H1 (cell line): ENCODE measurements around the gene BLOC1S4. TPM values are rescaled to one million over a fixed set of nuclear protein-coding genes. Genes with fewer than 3 reads are reported as not detected.
"Not testable (repeated sequence)": the region's sequence is repeated elsewhere in the genome, so short reads cannot be mapped to it uniquely, and the experiment has no call there.

ENCODE experiments used
- CTCF ChIA-PET: fragments of 300-600 bp; sonication (Branson Sonifier 250); formaldehyde crosslinking; loops from one replicate; lab custom pipeline; 2021; ENCODE audit not compliant: partially characterized antibody; lab: Charles Lee
- POLR2A ChIA-PET: fragments of 300-600 bp; sonication (Branson Sonifier 250); formaldehyde crosslinking; loops from one replicate; lab custom pipeline; 2021; ENCODE audit warnings: inconsistent platforms; ENCODE audit not compliant: partially characterized antibody; lab: Charles Lee
- DNase-seq, 2 experiments: peaks; one replicate each; pipeline versions ENCODE4 v3.0.0 to v3.0.0-alpha.2; 2010 to 2022; ENCODE audit warnings: low spot score in 2 of 2, low read depth in 1 of 2, mixed read lengths in 1 of 2
- FAIRE-seq: peaks from 2 replicates; lab custom pipeline; 2011; peaks lifted over from hg19 to GRCh38; lab: Jason Lieb, UNC
- H2AFZ ChIP-seq: 2 replicates; pipeline ENCODE4 v1.8.1; 2012; ENCODE audit warnings: low read length, inconsistent platforms
- H2AK5ac ChIP-seq: 2 replicates; pipeline ENCODE4 v1.6.1; 2013; ENCODE audit warnings: low read depth, low read length
- H2BK120ac ChIP-seq: replicated peaks from 2 replicates; pipeline ENCODE3; 2013; ENCODE audit warnings: low read depth, low read length, inconsistent platforms
- H2BK12ac ChIP-seq: 2 replicates; pipeline ENCODE4 v1.6.1; 2013; ENCODE audit warnings: low read depth, low read length
- H2BK15ac ChIP-seq: 2 replicates; pipeline ENCODE4 v1.6.1; 2013; ENCODE audit warnings: low read length
- H2BK20ac ChIP-seq: 2 replicates; pipeline ENCODE4 v1.6.1; 2013; ENCODE audit warnings: low read length
- H2BK5ac ChIP-seq: 2 replicates; pipeline ENCODE4 v1.6.1; 2013; ENCODE audit warnings: low read depth, low read length
- H3K14ac ChIP-seq: 2 replicates; pipeline ENCODE4 v1.6.1; 2013; ENCODE audit warnings: inconsistent platforms; ENCODE audit not compliant: insufficient read length
- H3K18ac ChIP-seq: 2 replicates; pipeline ENCODE4 v1.6.1; 2013; ENCODE audit warnings: low read length; ENCODE audit errors: extremely low read depth
- H3K23ac ChIP-seq: 2 replicates; pipeline ENCODE4 v1.6.1; 2013; ENCODE audit warnings: inconsistent platforms; ENCODE audit not compliant: insufficient read length
- H3K23me2 ChIP-seq: 2 replicates; pipeline ENCODE4 v1.6.1; 2013; ENCODE audit warnings: low read depth, low read length
- H3K27ac ChIP-seq: 2 replicates; pipeline ENCODE4 v1.6.1; 2011; ENCODE audit warnings: low read depth, low read length, inconsistent platforms
- H3K27me3 ChIP-seq, 4 experiments: replicated peaks in 1 of 4; 1 replicate in 1 of 4; 2 replicates in 3 of 4; pipeline versions ENCODE4 v1.6.1 to v1.8.1; 2011 to 2013; ENCODE audit warnings: low read length in 3 of 4, mild to moderate bottlenecking in 3 of 4, inconsistent platforms in 2 of 4, mixed read lengths in 2 of 4, moderate library complexity in 1 of 4; ENCODE audit not compliant: control insufficient read depth in 3 of 4, insufficient read depth in 3 of 4; ENCODE audit errors: extremely low read depth in 1 of 4
- H3K36me3 ChIP-seq, 4 experiments: 2 replicates each; pipeline versions ENCODE4 v1.6.1 to v1.8.1; 2011 to 2013; ENCODE audit warnings: mild to moderate bottlenecking in 4 of 4, low read length in 3 of 4, moderate library complexity in 2 of 4, control low read depth in 1 of 4, inconsistent platforms in 1 of 4; ENCODE audit not compliant: insufficient read depth in 4 of 4, control insufficient read depth in 2 of 4
- H3K4ac ChIP-seq: replicated peaks from 2 replicates; pipeline ENCODE3; 2013; ENCODE audit warnings: low read length, low read depth, mixed read lengths, inconsistent platforms; ENCODE audit not compliant: insufficient read length
- H3K4me1 ChIP-seq, 4 experiments: replicated peaks in 1 of 4; 1 replicate in 1 of 4; 2 replicates in 3 of 4; pipeline versions ENCODE4 v1.6.1 to v1.8.1; 2011 to 2013; ENCODE audit warnings: low read length in 3 of 4, inconsistent platforms in 2 of 4, mixed read lengths in 1 of 4; ENCODE audit not compliant: insufficient read depth in 4 of 4, control insufficient read depth in 3 of 4
- H3K4me2 ChIP-seq, 2 experiments: 2 replicates each; pipeline versions ENCODE4 v1.6.1 to v1.8.1; 2011 to 2013; ENCODE audit warnings: low read depth in 2 of 2, low read length in 2 of 2, control low read depth in 1 of 2, inconsistent platforms in 1 of 2, mild to moderate bottlenecking in 1 of 2; ENCODE audit not compliant: insufficient read depth in 1 of 2
- H3K4me3 ChIP-seq, 4 experiments: fragments of 200-600, 300-600 bp in 1 of 4; sonication (generic), shearing (Covaris generic), sonication (Bioruptor Twin) in 1 of 4; 2 replicates each; pipeline versions ENCODE4 v1.5.1 to v1.8.1; 2011 to 2016; ENCODE audit warnings: low read length in 4 of 4, low read depth in 3 of 4, control low read depth in 2 of 4, inconsistent platforms in 2 of 4, mild to moderate bottlenecking in 2 of 4, mixed read lengths in 1 of 4, moderate library complexity in 1 of 4; ENCODE audit not compliant: insufficient read depth in 2 of 4; ENCODE audit errors: extremely low read depth in 1 of 4
- H3K56ac ChIP-seq: replicated peaks from 2 replicates; pipeline ENCODE3; 2013; ENCODE audit warnings: low read depth, mild to moderate bottlenecking, mixed read lengths, low read length, inconsistent platforms; ENCODE audit not compliant: insufficient read length
- H3K79me1 ChIP-seq: 2 replicates; pipeline ENCODE4 v1.6.1; 2013; ENCODE audit warnings: low read depth, low read length, control low read depth
- H3K79me2 ChIP-seq, 2 experiments: 2 replicates each; pipeline versions ENCODE4 v1.6.1 to v1.8.1; 2012 to 2013; ENCODE audit warnings: low read length in 2 of 2, mild to moderate bottlenecking in 2 of 2, inconsistent platforms in 1 of 2; ENCODE audit not compliant: insufficient read depth in 2 of 2, control insufficient read depth in 1 of 2
- H3K9ac ChIP-seq, 4 experiments: replicated peaks in 1 of 4; 1 replicate in 1 of 4; 2 replicates in 3 of 4; pipeline versions ENCODE4 v1.6.1 to v1.8.1; 2011 to 2013; ENCODE audit warnings: low read depth in 3 of 4, low read length in 3 of 4, control low read depth in 2 of 4, mild to moderate bottlenecking in 2 of 4, moderate library complexity in 2 of 4, inconsistent platforms in 1 of 4; ENCODE audit errors: extremely low read depth in 1 of 4
- H3K9me3 ChIP-seq, 2 experiments: 2 replicates each; pipeline versions ENCODE4 v1.6.1 to v1.8.1; 2012 to 2013; ENCODE audit warnings: mild to moderate bottlenecking in 2 of 2, moderate library complexity in 2 of 2, control low read depth in 1 of 2, inconsistent platforms in 1 of 2, low read depth in 1 of 2, low read length in 1 of 2, mixed read lengths in 1 of 2; ENCODE audit not compliant: insufficient read depth in 2 of 2
- H4K20me1 ChIP-seq, 2 experiments: replicated peaks in 1 of 2; 2 replicates each; pipeline versions ENCODE3 to v1.8.1; 2011 to 2013; ENCODE audit warnings: inconsistent platforms in 2 of 2, low read length in 2 of 2, mild to moderate bottlenecking in 1 of 2; ENCODE audit not compliant: insufficient read depth in 2 of 2, control insufficient read depth in 1 of 2
- H4K5ac ChIP-seq: 2 replicates; pipeline ENCODE4 v1.6.1; 2013; ENCODE audit warnings: low read length, low read depth, mixed read lengths, inconsistent platforms; ENCODE audit not compliant: insufficient read length
- H4K8ac ChIP-seq: 2 replicates; pipeline ENCODE4 v1.8.0; 2013; ENCODE audit warnings: mild to moderate bottlenecking, moderate library complexity, low read length, inconsistent platforms; ENCODE audit not compliant: insufficient read depth; ENCODE audit errors: extremely low read depth
- H4K91ac ChIP-seq: replicated peaks from 2 replicates; pipeline ENCODE3; 2013; ENCODE audit warnings: low read length, mixed read lengths, inconsistent platforms; ENCODE audit not compliant: insufficient read length
- WGBS, 2 experiments: shearing (Covaris generic) in 1 of 2; methylation state at CpG; one replicate each; pipeline versions ENCODE4 v1.1.6 to v1.1.7; 2013 to 2015; ENCODE audit warnings: low lambda C conversion rate in 2 of 2, mixed read lengths in 2 of 2, inconsistent platforms in 1 of 2, low coverage in 1 of 2, missing lambda C conversion rate in 1 of 2; ENCODE audit not compliant: insufficient replicate concordance in 2 of 2, insufficient coverage in 1 of 2, insufficient read length in 1 of 2; ENCODE audit errors: extremely low coverage in 1 of 2, missing lambda C conversion rate in 1 of 2; 5-methylcytosine and 5-hydroxymethylcytosine counted together
- polyA plus RNA-seq, 7 experiments: library from polyadenylated mRNA; depleted of rRNA in 3 of 7; stranded (reverse) in 5 of 7; unstranded in 2 of 7; fragments of >200 nt in 5 of 7; fragments of 200-250 nt in 2 of 7; gene quantifications; 1 replicate in 5 of 7; 2 replicates in 1 of 7; 4 replicates in 1 of 7; pipeline versions ENCODE4 v1.2.1 to v1.2.3, GENCODE V29; 2011 to 2013; ENCODE audit warnings: missing spikeins in 2 of 7, mixed read lengths in 2 of 7
- total RNA-seq: library from RNA; stranded (reverse); fragmentation: NEBNext Ultra II Directional; extraction: Animal tissue kit (Norgen Biotek cat#: 25700); gene quantifications from 2 replicates; pipeline ENCODE4 v1.2.1, GENCODE V29; 2021

Gene BLOC1S4
- total and polyA plus RNA-seq, 2 of the 8 experiments (the other 6 are each of a cell fraction or from before 2014, with no cell fraction given), result 19.1 to 27.8 TPM

GRCh38 chr4:6672541-6673190 is 43.3 kb upstream of the BLOC1S4 start:
- H3K56ac ChIP-seq, H2BK5ac ChIP-seq, H2AFZ ChIP-seq, H2BK15ac ChIP-seq, H3K4me1 ChIP-seq, H3K23me2 ChIP-seq, FAIRE-seq, H3K23ac ChIP-seq, H3K9ac ChIP-seq, H3K14ac ChIP-seq, H3K27me3 ChIP-seq, H4K91ac ChIP-seq, H3K18ac ChIP-seq, H3K9me3 ChIP-seq, H2BK20ac ChIP-seq, H2AK5ac ChIP-seq, H4K8ac ChIP-seq, H3K27ac ChIP-seq, H2BK12ac ChIP-seq, H3K4ac ChIP-seq, H4K5ac ChIP-seq, H2BK120ac ChIP-seq, DNase-seq, H3K4me3 ChIP-seq: not testable (repeated sequence)
- peak overlapping the region in 1 of 2 experiments; percentile 92; a peak in 1 of 4 replicates for H3K4me2 ChIP-seq
- H3K79me1 ChIP-seq, result peaks cover 12% of the 10 kb centered on the region
- peaks cover 14 to 21% of the 10 kb centered on the region in 2 experiments for H4K20me1 ChIP-seq
- ChIA-PET CTCF (interaction anchor here (1.0 to 3.9 kb wide), 4 partner anchors 8 to 29 kb away, joined by 3 to 29 read pairs (median 8); no protein-coding TSS in a partner anchor), POLR2A (interaction anchor here (0.6 to 4.0 kb wide), 14 partner anchors 10 to 1316 kb away, joined by 3 to 36 read pairs (median 6); partner anchors contain the start of genes BLOC1S4, MAN2B2 and MRFAP1)
- WGBS, 2 experiments, result 97% methylated on average over 25 of the region's 34 CpGs; no CpG with 5 or more reads in 1 of the 2 experiments
- H3K79me2 ChIP-seq, result peaks cover 0 to 29% of the 10 kb centered on the region in 2 experiments; a peak in 3 of 4 replicates
- H3K36me3 ChIP-seq, result peaks cover 8 to 15% (median 11%) of the 10 kb centered on the region in 4 experiments; a peak in 6 of 8 replicates
